ENCODE measurements around the gene STX16.
A peak's percentile ranks its signal among the peaks of the same experiment; 100 is the strongest.

Gene STX16

GRCh38 chr20:58656831-58657230 is 5.7 kb downstream of the STX16 start:
- no peak for DNase-seq

- DNase-seq: no peak
Observed at GRCh38 chr20:58657262-58657661, 6.2 kb downstream of the STX16 start.

GRCh38 chr20:58657986-58658385 is 6.9 kb downstream of the STX16 start:
- no peak for DNase-seq

- DNase-seq: no peak
Observed at GRCh38 chr20:58658760-58659159, 7.7 kb downstream of the STX16 start.

- no peak for DNase-seq
Observed at GRCh38 chr20:58659841-58660240, 8.8 kb downstream of the STX16 start.

GRCh38 chr20:58660855-58661597 is 9.9 kb downstream of the STX16 start:
- peak; percentile 65 for DNase-seq

GRCh38 chr20:58661598-58662473 is 10.8 kb downstream of the STX16 start:
- DNase-seq: no peak

GRCh38 chr20:58664331-58664730 is 13.2 kb downstream of the STX16 start:
- no peak for DNase-seq

GRCh38 chr20:58664883-58665282 is 13.8 kb downstream of the STX16 start:
- DNase-seq: no peak

GRCh38 chr20:58665606-58666005 is 14.5 kb downstream of the STX16 start:
- DNase-seq: no peak

GRCh38 chr20:58666702-58667101 is 15.6 kb downstream of the STX16 start:
- no peak for DNase-seq

- DNase-seq: no peak
Observed at GRCh38 chr20:58667975-58668374, 16.9 kb downstream of the STX16 start.

- no peak for DNase-seq
Observed at GRCh38 chr20:58668901-58669286, 17.8 kb downstream of the STX16 start.

- no peak for DNase-seq
Observed at GRCh38 chr20:58669287-58670006, 18.4 kb downstream of the STX16 start.

GRCh38 chr20:58670102-58670501 is 19.0 kb downstream of the STX16 start:
- no peak for DNase-seq

GRCh38 chr20:58670659-58671058 is 19.6 kb downstream of the STX16 start:
- no peak for DNase-seq

GRCh38 chr20:58673119-58673518 is 22.0 kb downstream of the STX16 start:
- no peak for DNase-seq

GRCh38 chr20:58675146-58675584 is 24.1 kb downstream of the STX16 start:
- no peak for DNase-seq

GRCh38 chr20:58675641-58676040 is 24.6 kb downstream of the STX16 start:
- no peak for DNase-seq

- DNase-seq: no peak
Observed at GRCh38 chr20:58676161-58676560, 25.1 kb downstream of the STX16 start.

- DNase-seq: no peak
Observed at GRCh38 chr20:58677079-58677604, 26.1 kb downstream of the STX16 start.

GRCh38 chr20:58677808-58678207 is 26.7 kb downstream of the STX16 start:
- DNase-seq: no peak

- DNase-seq: no peak
Observed at GRCh38 chr20:58678806-58679205, 27.7 kb downstream of the STX16 start.
